Vagina (tissue), 2 donors: ENCODE measurements around the gene ZBED1. TPM values are rescaled to one million over a fixed set of nuclear protein-coding genes. Genes with fewer than 3 reads are reported as not detected.

ENCODE experiments used
- DNase-seq, 2 donors: peaks; one replicate each; pipeline ENCODE4 v3.0.0-alpha.2; 2017; ENCODE audit errors: extremely low spot score in 2 of 2
- H3K27ac ChIP-seq: fragments of 200-600 bp; sonication (generic); one replicate; pipeline ENCODE4 v1.5.1; 2019
- H3K27me3 ChIP-seq: fragments of 200-600 bp; sonication (generic); one replicate; pipeline ENCODE4 v1.5.1; 2019
- H3K36me3 ChIP-seq, 2 donors: fragments of 200-600 bp; sonication (generic); one replicate each; pipeline ENCODE4 v1.5.1; 2017 to 2019
- H3K4me1 ChIP-seq: fragments of 200-600 bp; sonication (generic); one replicate; pipeline ENCODE4 v1.5.1; 2019
- H3K4me3 ChIP-seq, 2 donors: fragments of 200-600 bp; sonication (generic); 1 replicate in 1 of 2; 2 replicates in 1 of 2; pipeline ENCODE4 v1.5.1; 2016 to 2019
- H3K9me3 ChIP-seq: fragments of 200-600 bp; sonication (generic); one replicate; pipeline ENCODE4 v1.5.1; 2019
- POLR2A ChIP-seq, 2 donors: fragments of 450-650 bp; IDR thresholded peaks; one replicate each; pipeline ENCODE4 v1.6.1; 2017; ENCODE audit warnings: antibody characterized with exemption in 2 of 2, mild to moderate bottlenecking in 2 of 2, moderate library complexity in 2 of 2
- POLR2AphosphoS5 ChIP-seq, 2 donors: sonication (generic); formaldehyde crosslinking; IDR thresholded peaks; one replicate each; pipeline ENCODE4 v1.9.0; 2017; ENCODE audit warnings: antibody characterized with exemption in 2 of 2, mild to moderate bottlenecking in 2 of 2, low read depth in 1 of 2; ENCODE audit not compliant: insufficient read depth in 1 of 2
- intact Hi-C: fragments of 100-400 bp; cut with DNase I; formaldehyde crosslinking; loops from one replicate; pipeline ENCODE4 v1.15.1; 2023
- total RNA-seq: library from RNA; depleted of rRNA; stranded (reverse); fragments of >200 nt; gene quantifications from one replicate; pipeline ENCODE4 v1.2.3, GENCODE V29; 2016
- TF ChIP-seq, protein P1 (sequence below), 3 experiments: fragments of 450-650 bp in 2 of 3; fragments of 200-600 bp in 1 of 3; sonication (generic) in 1 of 3; IDR thresholded peaks; one replicate each; pipeline ENCODE4 v1.5.1; 2017 to 2019; ENCODE audit warnings: antibody characterized with exemption in 3 of 3, mild to moderate bottlenecking in 2 of 3, moderate library complexity in 2 of 3

The ZBED1 gene
- 32.7 TPM for total RNA-seq

DNA sequence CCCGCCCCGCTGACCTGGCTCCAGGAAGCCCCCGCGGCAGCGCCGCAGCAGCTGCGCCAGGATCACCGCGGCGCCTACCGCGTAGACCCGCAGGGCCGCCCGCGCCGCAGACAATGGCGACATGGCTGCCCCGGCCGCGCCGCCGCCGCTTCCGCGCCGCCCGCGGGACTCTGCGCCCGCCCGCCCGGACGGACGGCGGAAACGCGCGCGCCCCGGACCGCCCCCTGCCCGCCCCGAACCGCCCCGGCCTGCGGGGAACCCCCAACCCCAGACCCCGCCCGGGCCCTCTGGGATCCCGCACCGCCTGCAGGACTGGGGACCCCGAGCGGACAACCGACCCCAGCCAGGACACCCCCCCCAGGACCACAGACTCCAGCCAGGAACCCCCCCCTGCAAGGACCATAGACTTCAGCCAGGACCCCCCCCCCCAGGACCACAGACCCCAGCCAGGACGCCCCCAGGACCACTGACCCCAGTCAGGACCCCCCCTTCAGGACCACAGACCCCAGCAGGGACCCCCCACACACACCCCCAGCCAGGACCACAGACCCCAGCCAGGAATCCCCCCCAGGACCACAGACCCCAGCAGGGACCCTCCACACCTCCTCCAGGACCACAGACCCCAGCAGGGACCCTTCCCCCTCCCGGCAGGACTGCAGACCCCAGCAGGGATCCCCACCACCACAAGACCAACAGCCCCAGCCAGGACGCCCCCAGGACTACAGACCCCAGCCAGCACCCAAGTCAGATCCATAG lies at the start of gene ZBED1, which contains the start of gene DHRSX:
TSS of gene ZBED1 (minus strand) at position 174 of the 756 bp plus-strand sequence. CDS start 10,257 bp downstream, outside the sequence.
TSS of gene DHRSX (minus strand) at position 174 of the 756 bp plus-strand sequence. CDS start at position 123, 51 bp downstream.
- H3K36me3 ChIP-seq: no peaks in the 10 kb centered on the region
- no peaks in the 10 kb centered on the region for H3K27me3 ChIP-seq
- peak within 1 kb of the TSS; percentile 94 for H3K27ac ChIP-seq
- peak within 1 kb of the TSS; percentile 81 to 99 for H3K4me3 ChIP-seq
- TF ChIP-seq POLR2AphosphoS5 (IDR thresholded peaks at IDR 0.05; ENCODE audit: insufficient read depth in 1 of 2, low read depth in 1 of 2) (no peak), POLR2A (IDR thresholded peaks at IDR 0.05) (no peak)
- TF ChIP-seq, protein P1, sequence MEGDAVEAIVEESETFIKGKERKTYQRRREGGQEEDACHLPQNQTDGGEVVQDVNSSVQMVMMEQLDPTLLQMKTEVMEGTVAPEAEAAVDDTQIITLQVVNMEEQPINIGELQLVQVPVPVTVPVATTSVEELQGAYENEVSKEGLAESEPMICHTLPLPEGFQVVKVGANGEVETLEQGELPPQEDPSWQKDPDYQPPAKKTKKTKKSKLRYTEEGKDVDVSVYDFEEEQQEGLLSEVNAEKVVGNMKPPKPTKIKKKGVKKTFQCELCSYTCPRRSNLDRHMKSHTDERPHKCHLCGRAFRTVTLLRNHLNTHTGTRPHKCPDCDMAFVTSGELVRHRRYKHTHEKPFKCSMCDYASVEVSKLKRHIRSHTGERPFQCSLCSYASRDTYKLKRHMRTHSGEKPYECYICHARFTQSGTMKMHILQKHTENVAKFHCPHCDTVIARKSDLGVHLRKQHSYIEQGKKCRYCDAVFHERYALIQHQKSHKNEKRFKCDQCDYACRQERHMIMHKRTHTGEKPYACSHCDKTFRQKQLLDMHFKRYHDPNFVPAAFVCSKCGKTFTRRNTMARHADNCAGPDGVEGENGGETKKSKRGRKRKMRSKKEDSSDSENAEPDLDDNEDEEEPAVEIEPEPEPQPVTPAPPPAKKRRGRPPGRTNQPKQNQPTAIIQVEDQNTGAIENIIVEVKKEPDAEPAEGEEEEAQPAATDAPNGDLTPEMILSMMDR (IDR thresholded peaks at IDR 0.05): no peak
- H3K9me3 ChIP-seq: no peaks in the 10 kb centered on the region
- peaks cover 31% of the 10 kb centered on the region for H3K4me1 ChIP-seq
- intact Hi-C loops: no loop called here
- DNase-seq: no peak

DNA sequence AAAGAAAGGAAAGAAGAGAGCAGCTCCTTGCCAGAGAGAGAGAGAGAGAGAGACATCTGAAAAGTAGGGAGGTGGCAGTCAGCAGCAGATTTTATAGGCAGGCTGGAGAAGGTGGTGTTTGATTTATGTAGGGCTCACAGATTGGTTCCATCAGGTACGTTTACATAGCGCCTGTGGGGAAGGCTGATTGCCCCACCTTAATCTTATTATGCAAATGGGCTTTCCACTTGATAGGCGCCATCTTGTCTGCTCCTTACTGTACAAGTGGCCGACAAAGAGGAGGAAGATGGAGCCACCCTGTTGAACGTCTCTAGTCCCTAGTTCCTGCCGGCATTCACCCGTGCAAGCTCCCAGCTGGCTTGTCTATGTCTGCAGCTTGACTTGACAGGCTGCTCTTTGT lies 49.1 kb upstream of the ZBED1 start:
- Histone ChIP-seq H3K4me3 (no peak overlapping the region), H3K9me3 (no peaks in the 10 kb centered on the region), H3K27ac (no peak overlapping the region), H3K27me3 (no peaks in the 10 kb centered on the region), H3K36me3 (no peaks in the 10 kb centered on the region), H3K4me1 (peaks cover 21% of the 10 kb centered on the region)
- no peak for DNase-seq
- TF ChIP-seq POLR2AphosphoS5 (IDR thresholded peaks at IDR 0.05; ENCODE audit: insufficient read depth in 1 of 2, low read depth in 1 of 2): no peak
- TF ChIP-seq POLR2A (IDR thresholded peaks at IDR 0.05): no peak
- TF ChIP-seq, protein P1 (IDR thresholded peaks at IDR 0.05): no peak
- intact Hi-C loops: no loop called here

DNA sequence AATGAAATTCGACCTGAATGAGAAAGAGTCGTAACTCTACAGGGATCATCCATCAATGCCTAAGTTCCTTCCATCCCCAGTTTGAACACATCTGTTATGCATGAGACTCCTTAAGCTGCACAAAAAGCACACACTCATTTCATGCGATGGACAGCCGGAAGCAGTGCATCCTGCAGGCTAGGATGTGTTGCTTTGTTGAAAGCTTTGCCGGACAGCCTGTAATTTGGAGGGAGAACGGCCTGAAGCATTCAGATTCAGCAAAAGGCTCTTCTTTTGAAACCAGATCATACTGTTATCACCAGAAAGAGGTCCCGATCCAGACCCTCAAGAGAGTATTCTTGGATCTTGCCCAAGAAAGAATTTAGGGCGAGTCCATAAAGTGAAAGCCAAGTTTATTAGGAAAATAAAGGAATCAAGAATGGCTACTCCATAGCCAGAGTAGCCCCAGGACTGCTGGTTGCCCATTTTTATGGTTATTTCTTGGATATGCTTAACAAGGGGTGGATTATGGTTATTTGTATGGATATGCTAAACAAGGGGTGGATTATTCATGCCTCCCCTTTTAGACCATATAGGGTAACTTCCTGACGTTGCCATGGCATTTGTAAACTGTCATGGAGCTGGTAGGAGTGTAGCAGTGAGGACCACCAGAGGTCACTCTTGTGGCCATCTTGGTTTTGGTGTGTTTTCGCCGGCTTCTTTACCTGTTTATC lies 48.1 kb upstream of the ZBED1 start:
- Histone ChIP-seq H3K36me3 (no peaks in the 10 kb centered on the region), H3K9me3 (no peaks in the 10 kb centered on the region), H3K4me1 (peaks cover 21% of the 10 kb centered on the region), H3K27ac (no peak overlapping the region), H3K27me3 (no peaks in the 10 kb centered on the region), H3K4me3 (no peak overlapping the region)
- DNase-seq: no peak
- intact Hi-C loops: no loop called here
- TF ChIP-seq, protein P1 (IDR thresholded peaks at IDR 0.05): no peak
- no peak for TF ChIP-seq POLR2A (IDR thresholded peaks at IDR 0.05)
- TF ChIP-seq POLR2AphosphoS5 (IDR thresholded peaks at IDR 0.05; ENCODE audit: insufficient read depth in 1 of 2, low read depth in 1 of 2): no peak

DNA sequence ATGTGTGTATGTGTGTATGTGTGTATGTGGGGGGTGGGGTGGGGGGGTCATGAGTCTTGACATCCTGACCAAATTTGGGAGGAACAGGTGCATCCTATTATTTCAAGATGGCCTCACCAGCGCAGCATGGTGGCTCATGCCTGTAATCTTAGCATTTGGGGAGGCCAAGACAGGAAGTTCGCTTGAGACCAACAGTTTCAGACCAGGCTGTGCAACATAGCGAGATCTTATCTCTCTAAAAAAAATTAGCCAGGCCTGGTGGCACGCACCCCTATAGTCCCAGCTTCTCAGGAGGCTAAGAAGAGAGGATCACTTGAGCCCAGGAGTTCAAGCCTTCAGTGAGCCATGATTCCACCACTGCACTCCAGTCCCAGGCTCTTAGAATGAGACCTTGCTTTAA lies 47.0 kb upstream of the ZBED1 start:
- no peak for TF ChIP-seq POLR2A (IDR thresholded peaks at IDR 0.05)
- TF ChIP-seq, protein P1 (IDR thresholded peaks at IDR 0.05): no peak
- TF ChIP-seq POLR2AphosphoS5 (IDR thresholded peaks at IDR 0.05; ENCODE audit: insufficient read depth in 1 of 2, low read depth in 1 of 2): no peak
- H3K4me3 ChIP-seq: no peak overlapping the region
- no peak for DNase-seq
- peaks cover 19% of the 10 kb centered on the region for H3K4me1 ChIP-seq
- no peak overlapping the region for H3K27ac ChIP-seq
- intact Hi-C loops: no loop called here
- no peaks in the 10 kb centered on the region for H3K27me3 ChIP-seq
- no peaks in the 10 kb centered on the region for H3K9me3 ChIP-seq
- H3K36me3 ChIP-seq: no peaks in the 10 kb centered on the region
